Activated T-helper 1 cell treated with anti-CD3 and anti-CD28 coated beads, Interleukin-2, amount 50 U/mL, for 16 hours (primary cell): ENCODE results near the gene BORCS6.
"Not testable (repeated sequence)": the region's sequence is repeated elsewhere in the genome, so short reads cannot be mapped to it uniquely, and the experiment has no call there.

Experiments used
- DNase-seq, 2 donors: peaks; one replicate each; pipeline ENCODE4 v3.0.0-alpha.2; 2020; ENCODE audit warnings: low read depth in 1 of 2, low spot score in 1 of 2

Gene BORCS6

GRCh38 chr17:8189711-8190477 lies at the start of gene BORCS6:
Gene BORCS6 (minus strand): TSS chr17:8190180. CDS start chr17:8190140, 40 bp downstream.
- peak; percentile 80 to 90 for DNase-seq

- DNase-seq: no peak
Observed at GRCh38 chr17:8237886-8238285, 47.9 kb upstream of the BORCS6 start.

- DNase-seq: no peak
Observed at GRCh38 chr17:8237175-8237574, 47.2 kb upstream of the BORCS6 start.

- no peak for DNase-seq
Observed at GRCh38 chr17:8235676-8236075, 45.7 kb upstream of the BORCS6 start.

- DNase-seq: no peak
Observed at GRCh38 chr17:8234361-8235270, 44.6 kb upstream of the BORCS6 start.

- DNase-seq: no peak
Observed at GRCh38 chr17:8231701-8232100, 41.7 kb upstream of the BORCS6 start.

- DNase-seq: no peak
Observed at GRCh38 chr17:8227238-8227581, 37.2 kb upstream of the BORCS6 start.

- DNase-seq: peak in 1 of 2 donors; percentile 24
Observed at GRCh38 chr17:8226536-8227237, 36.7 kb upstream of the BORCS6 start.

- DNase-seq: peak in 1 of 2 donors; percentile 52
Observed at GRCh38 chr17:8225813-8226535, 36.0 kb upstream of the BORCS6 start.

- no peak for DNase-seq
Observed at GRCh38 chr17:8224891-8225812, 35.2 kb upstream of the BORCS6 start.

- peak in 1 of 2 donors; percentile 21 for DNase-seq
Observed at GRCh38 chr17:8223356-8224126, 33.6 kb upstream of the BORCS6 start.

GRCh38 chr17:8222630-8223355 lies 32.8 kb upstream of the BORCS6 start:
- peak; percentile 78 for DNase-seq

- peak in 1 of 2 donors; percentile 55 for DNase-seq
Observed at GRCh38 chr17:8222380-8222629, 32.3 kb upstream of the BORCS6 start.

GRCh38 chr17:8221663-8222379 lies 31.8 kb upstream of the BORCS6 start:
- peak; percentile 80 to 81 for DNase-seq

GRCh38 chr17:8220783-8221662 lies 31.0 kb upstream of the BORCS6 start:
- peak; percentile 65 to 77 for DNase-seq

GRCh38 chr17:8214000-8214399 lies 24.0 kb upstream of the BORCS6 start:
- not testable (repeated sequence) for DNase-seq
